NCI-H2171 (cell line): ENCODE measurements around the gene CCDC178.

Experiments
- DNase-seq: peaks from one replicate; lab custom pipeline; 2025; lab: John Stamatoyannopoulos, UW

The CCDC178 gene

DNA sequence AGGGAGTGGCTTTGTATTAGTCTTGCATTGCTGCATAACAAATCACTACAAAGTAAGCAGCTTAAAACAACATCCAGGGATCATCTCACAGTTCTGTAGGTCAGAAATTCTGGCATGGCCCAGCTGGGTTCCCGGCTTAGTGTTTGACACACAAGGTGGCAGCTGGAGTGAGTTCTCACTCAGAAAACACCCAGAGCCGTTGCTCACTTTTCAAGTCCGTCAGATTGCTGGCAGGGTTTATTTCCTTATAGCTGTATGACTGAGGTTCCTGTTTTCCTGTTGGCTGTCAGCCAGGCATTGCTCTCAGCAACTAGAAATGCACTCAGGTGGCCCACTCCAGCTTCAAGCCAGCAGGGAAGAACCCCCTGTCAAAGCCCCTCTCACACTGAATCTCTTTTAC, 324.1 kb downstream of the CCDC178 start:
- DNase-seq = peak; percentile 15

DNA sequence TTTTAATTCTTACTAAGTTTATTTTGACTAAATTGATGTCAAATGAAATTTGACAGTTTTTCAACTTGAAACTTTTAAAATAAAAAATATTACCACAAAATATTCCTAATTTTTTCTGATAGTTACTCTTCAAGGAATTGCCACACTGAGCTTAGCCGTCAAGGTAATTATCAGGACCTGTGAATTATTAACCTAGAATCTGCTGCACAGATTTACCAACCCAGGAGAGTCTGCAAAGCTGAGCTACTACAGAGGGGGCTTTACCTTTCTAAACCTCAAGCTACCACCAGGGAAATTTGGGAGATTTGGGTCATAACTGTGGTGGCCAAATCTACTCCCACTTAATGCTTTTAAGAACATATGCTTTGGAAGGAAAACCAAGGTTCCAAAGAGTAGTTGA, 324.6 kb downstream of the CCDC178 start:
- DNase-seq = no peak

DNA sequence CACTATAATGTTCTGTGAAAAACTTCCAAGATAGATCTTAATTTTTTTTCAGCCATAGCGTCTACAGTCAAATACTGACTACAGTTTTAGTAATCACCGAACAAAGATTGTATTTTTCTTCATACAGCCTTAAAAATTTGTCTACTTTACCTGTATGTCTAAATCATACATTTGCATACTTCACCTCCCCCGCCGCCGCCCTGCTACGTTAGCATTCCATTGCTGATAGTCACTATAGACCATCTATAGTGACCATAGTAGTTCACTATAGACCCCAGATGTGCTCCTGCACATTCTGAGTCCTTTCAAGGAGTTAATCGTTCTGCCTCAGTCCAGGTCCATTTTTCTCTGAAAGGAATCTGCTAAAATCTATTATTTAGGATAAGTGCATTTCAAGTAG, 325.0 kb downstream of the CCDC178 start:
- DNase-seq = no peak

DNA sequence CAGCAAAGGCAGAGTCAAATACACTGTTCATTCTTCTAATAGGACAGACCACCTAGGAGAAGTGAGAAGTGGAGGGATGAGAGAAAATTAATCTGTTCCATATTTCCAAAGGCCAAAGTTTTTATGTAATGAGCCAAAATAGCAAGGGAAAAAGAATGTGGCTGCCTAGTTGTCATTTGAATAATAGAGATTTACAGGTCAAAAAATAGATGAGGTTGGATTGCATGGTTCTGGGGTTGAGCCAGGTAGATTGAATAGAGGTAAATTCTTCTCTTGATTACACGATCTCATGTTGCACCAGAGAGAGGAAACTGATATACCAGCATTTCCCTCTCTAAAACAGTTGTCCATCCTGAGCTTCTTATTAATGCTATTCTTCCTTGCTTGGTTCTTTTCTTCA, 325.8 kb downstream of the CCDC178 start:
- DNase-seq = no peak

DNA sequence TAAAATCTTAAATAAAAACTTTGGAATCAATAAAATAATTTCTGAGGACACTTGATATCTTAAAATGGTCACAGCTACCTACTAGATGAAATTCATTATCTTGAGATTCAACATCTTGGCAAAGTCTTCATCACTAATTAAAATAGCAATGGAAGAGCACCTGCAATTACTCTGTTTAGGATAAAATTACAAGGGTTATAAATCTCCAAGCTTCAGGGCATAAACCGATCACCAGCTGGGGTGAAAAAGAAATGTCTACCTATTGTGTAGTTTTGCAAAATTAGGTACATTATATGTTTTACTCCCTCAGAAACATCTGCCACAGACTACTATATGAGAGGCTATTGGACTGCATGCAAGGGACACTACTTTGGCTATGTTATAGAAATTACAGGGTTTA, 327.1 kb downstream of the CCDC178 start:
- DNase-seq = no peak

DNA sequence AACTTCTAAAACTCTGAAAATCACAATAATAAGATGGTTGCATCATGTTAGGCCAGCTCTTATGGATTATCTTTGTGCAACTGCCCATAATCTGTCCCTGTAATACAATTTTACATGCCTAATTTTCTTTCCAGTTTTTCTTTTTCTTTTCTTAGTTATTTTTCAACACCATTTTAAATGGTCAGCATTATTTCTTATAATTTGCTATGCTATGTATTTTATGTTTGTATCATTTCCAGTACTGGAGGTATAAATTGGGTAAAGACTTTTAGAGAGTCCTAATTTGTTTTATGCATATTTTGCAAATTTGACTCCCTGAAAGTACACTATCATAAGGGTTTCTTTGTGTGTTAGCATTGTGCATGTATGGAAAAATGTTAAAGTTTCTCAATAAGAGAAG, 333.0 kb downstream of the CCDC178 start:
- DNase-seq = no peak

DNA sequence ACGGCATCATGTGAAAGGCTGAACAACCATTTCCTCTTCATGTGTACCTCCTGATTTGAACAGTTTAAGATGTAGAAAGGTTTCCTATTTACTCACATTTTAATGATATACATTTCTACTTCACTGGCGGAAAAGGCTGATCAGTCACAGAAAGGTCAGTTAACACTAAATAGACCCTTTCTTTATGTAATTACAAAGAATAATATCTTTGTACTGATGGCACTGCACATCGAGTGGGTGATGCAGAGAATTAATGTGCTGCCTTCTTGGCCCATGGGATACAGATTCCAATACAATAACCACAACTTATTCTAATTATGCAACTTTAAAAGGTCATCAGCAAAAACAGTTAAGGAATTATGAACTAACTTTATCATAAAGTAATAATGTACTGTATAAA, 339.2 kb downstream of the CCDC178 start:
- DNase-seq = no peak

DNA sequence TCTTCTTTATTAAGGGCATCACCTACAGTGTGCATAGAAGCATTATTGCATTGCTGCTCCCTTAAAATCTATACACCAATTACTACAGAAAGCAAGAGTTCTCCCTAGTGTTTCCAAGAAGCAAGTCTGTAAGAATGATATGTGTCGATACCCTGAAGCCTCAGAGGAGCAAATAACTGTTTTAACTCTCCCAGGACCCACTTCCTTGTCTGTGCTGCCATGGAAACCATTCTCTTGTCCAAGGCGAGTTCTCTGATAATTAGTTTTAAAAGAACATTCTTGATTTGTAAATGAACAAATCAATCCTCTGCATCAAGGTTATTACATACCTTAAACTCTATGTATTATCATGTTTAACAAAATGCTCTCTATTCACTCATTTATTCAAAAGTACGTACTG, 340.9 kb downstream of the CCDC178 start:
- DNase-seq = no peak

DNA sequence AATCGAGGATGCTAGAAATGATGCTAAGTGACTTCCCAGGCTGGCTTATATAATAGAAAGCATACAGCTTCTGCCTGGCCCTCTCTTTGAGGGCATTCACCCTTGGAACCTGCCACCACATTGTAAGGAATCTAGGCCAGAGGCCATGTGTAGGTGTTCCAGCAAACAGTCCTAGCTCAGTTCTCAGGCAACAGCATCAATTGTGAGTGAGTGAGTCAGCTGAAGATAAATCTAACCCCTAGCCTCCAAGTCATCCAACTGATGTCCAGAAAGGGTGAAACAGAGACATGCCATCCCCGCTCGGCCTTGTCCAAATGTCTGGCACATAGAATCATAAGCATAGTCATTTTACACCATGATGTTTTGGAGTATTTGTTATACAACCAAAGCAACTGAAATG, 343.4 kb downstream of the CCDC178 start:
- no peak for DNase-seq

DNA sequence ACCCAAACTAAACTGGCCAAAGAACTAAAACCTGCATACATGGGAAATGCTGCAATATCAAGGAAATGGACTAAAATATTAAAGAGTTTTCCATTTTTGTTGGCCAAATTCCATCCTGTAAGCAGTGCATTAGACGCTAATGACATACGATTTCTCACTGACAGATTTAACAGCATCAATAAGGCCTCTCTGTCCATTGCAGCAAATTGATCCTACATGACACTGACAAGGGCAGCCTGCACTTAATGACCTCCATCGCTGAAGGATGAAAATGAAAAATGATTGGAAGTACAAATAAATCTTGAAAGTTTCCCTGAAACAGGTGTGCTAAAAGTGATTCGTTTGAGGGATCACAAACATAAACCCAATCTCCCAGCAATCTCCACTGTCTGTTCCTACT, 350.1 kb downstream of the CCDC178 start:
- DNase-seq = no peak

DNA sequence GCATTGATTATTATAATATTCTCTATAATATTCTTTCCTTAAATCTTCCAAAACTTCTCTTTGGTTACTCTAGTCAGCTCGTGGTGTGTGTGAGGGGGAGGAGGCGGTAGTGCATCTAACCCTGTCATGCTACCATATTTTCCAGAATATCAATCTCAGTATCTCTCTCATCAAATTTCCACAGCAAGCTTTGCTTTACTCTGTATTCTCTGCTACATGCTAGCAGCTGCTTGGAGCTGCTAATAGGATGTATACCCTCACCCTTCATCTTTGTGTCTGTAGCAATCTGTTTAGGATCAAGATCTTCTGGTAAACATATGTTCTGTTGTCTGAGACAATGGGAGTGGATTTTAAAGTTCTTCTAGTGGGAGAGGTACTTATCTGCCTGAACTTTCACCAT, 363.9 kb downstream of the CCDC178 start:
- DNase-seq = no peak

DNA sequence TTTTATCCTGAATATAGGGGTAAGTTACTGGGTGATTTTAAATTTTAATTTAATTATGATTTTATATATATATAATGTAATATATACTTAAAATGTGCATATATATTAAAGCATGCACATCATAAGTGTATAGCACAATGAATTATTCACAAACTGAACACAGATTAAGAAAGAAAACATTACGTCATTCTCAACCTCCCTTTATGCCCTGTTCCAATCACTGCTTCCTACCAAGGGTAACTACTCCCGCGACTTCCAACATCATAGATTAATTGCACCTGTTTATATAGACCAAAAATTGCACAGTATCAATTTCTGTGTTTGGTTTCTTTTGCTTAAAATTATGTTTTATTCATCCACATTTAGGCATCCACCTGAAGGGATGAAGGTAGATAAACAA, 366.4 kb downstream of the CCDC178 start:
- no peak for DNase-seq

DNA sequence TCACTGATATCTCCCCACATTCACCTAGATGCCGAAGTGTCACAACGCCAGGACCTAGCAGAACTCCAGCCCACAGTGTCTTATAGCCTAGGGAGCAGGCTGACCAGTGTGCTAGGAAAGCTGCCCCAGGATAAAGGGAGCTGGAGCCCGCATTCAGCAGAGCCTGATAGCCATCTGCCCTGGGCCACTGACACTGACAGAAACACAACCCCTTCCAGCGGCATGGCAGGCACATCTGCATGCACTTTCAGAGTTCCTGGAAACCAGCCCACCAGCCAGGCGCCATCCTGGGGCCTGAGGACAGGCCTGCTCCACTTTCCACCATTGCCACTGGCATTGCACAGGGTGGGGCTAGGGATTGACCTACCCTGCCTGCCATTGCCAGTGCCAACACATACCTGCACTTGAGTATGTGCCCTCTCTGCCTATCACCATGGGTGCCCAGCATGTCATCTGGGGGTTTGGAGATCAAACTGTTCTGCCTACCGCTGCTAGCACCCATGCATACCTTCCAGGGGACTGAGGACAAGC, 377.6 kb downstream of the CCDC178 start:
- no peak for DNase-seq

DNA sequence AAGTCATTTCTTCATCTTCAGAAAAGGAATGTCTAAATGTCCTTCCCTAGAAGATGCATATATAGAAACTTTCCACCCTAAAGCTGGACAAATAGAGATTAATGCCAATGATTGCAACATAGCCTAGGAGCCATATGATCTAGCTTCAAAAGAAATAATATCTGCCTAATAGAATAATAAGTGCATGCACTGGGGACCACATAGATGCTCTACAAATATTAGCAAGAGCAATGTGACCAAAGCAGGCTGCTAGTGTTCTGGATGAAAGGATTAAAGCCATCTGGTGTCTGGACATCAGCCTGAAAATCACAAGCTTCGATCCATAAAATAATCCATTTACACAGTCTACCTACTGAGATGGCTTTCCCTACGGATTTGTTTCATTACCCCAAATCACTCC, 387.6 kb downstream of the CCDC178 start:
- no peak for DNase-seq

DNA sequence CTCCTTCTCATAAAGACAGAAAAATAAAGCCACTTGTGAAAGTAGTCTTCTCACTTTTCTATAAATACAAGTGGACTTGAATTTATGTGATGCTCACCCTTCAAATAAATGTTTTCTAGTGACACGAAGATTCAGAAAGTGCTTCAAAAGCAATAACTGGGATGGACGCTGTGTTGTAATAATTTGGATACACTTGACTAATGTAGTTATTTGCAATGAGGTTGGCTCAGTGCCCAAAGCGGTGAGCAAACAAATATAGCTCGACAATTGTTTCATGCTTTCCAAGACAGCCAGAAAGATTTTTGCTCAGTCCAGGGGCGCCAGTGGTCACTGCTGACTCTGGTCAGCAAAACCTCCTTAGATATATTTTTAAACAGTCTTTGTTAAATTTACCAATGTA, 389.1 kb downstream of the CCDC178 start:
- no peak for DNase-seq

DNA sequence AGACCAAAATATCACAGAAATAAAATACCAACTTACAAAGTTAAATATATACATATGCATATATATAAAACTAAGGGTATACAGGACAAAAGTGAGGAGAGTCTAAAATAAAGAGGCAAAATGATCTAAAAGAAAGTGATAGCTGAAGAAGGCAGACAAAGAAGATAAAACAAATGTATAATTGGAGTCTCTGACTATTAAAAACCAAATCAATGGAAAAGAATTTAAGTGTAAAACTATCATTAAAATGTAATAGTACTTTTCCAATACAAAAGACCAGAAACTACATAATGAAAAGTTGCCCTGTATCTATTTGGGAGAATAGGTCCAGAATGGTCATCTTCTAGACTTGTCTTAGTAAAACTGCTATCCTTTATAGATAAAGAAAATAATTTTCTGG, 400.3 kb downstream of the CCDC178 start:
- no peak for DNase-seq

DNA sequence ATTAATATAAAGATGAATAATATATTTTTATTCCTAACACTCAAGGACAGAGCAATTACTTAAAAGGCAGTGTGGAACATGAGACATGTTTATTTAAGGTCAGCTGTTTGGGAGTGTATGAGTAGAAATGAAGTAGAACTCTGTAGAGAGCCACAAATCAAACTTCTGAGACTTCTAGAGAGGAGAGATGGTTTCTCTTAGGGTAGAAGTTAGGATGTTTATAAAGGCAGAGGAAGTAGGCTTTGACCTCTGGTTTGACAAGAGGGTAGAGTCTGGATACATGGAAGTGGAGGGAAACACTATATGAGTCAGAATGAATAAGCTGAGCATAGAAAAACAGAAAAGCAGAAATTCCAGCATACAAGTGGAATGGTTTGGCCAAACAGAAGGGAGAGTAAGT, 405.6 kb downstream of the CCDC178 start:
- DNase-seq = no peak

DNA sequence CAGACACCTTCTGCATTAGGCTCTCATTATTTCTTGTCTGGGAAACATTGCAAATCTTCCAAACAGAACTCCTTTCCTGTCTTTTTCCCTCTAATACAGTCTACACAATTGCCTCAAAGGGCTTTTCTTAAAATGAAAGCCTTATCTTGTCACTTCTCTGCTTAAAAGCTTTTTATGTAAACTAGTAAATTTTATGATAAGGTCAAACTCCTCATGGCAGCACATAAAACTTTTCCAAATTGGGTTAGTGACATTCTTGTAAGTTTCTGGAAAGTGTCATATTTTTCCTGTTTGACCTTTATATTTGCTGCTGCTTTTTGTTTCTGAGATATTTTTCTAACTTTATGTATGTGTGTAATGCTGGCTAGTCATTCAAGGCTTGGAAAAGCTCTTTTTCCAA, 406.3 kb downstream of the CCDC178 start:
- DNase-seq = no peak

DNA sequence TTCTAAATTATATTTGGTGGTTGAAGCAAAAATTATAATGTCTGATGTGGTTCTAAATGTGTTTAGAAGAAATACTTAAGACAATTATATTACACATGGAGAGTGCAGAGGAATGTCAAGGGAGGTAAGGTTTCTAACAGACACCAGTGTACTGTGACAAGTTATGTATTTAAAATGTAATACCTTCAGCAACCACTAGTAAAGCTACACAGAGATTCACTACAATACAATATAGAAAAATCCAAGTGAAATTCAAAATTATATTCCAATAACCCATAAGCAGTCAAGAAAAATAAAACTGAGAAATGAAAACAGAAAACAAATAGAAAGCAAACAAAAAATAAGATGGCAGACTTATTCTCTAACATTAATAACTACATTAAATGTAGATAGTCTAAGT, 418.2 kb downstream of the CCDC178 start:
- DNase-seq = no peak

DNA sequence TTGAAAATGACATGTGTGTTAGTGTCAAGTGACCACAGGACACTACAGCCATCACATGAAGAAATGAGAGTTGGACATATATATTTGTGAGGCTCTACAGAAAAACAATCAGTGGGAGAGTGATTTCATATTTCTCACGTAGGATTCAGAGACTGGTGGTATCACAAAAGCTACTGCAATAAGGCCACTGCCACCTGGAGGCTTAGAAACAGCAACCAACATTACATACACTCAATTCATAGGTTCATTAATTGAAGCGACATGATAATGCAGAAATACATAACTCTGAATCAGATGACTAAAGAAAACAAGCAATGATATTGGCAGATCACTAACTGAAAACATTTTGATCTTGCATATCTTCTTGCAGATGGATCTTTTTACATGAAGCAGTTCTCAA, 419.6 kb downstream of the CCDC178 start:
- DNase-seq = no peak

DNA sequence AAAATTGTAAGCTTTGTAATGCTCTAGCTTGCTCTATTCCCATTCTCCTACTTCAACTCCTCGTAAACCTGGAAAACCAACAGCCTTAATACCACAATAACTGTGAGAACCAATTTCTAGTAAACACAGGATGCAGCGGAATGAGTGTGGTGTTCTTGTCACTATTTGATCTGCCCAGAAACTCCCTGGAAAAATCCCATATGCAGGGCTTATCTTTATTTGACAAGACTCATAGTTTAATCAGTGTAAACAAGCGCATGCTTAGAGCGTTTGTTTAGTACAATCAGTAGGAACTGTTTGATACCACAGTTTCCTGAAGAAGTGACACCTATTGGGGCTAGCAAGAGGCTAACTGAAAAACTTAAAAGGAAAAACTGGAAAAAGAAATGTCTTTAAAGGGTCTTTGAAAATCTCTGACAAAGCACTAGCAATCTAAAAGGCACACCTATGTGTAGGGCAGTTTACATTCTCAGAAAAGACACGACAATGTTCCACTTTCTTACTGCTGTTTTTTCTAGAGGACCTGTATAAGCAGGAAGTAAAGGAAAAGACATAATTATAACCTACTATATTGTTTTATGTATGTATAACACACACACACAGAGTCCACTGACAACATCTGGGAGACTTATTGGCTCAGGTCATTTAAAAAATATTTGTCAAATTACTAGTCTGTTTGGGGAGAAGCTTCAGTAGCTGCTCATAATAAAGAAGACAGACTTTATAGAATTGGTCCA, 426.3 kb downstream of the CCDC178 start:
- no peak for DNase-seq

DNA sequence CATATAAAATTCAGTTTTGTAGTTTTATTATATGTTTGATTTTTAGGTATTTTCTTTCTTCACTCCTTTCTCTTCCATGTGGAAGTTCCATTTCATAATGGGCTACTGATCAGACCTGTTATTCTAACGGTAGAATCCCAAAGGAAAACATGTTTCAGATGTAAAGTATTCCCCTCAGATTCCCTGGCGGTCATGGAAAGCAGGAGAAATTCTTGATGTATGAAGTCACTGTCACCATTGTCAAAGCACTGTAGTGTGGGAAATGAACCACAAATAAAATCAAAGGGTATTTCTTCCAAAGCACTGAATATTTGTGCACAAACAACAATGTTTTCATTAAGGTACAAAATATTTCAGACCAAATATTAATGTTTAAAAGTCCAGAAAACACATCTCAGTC, 430.4 kb downstream of the CCDC178 start:
- no peak for DNase-seq

DNA sequence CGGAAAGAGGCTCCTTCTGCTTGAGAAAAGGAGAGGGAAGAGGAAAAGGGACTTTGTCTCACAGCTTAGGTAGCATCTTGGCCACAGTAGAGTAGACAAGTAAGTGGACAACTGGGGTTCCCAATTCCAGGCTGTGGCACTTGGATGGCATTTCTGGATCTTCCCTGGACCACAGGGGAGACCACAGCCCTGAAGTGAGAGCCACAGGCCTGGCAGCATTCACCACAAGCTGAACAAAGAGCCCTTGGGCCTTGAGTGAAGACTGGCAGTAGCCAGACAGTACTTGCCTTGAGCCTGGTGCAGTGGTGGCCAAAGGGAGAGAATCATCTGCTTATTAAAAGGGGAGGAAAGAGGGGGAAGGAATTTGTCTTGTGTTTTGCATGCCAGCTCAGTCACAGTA, 441.6 kb downstream of the CCDC178 start:
- no peak for DNase-seq

DNA sequence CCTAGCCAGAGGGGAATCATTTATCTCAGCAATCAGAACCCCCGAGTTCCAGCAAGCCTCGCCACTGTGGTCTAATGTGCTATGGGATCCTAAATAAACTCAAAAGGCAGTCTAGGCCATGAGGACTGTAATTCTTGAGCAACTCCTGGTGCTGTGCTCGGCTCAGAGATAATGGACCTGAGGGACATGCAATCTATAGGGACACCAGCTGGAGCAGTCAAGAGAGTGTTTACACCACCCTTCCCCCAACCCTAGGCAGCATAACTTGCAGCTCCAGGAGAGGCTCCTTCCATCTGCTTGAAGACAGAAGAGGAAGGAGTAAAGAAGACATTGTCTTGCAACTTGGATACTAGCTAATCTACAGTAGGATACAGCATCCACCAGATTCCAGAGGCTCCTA, 442.2 kb downstream of the CCDC178 start:
- peak; percentile 22 for DNase-seq
